HCT116 (cell line): ENCODE results near the gene MMADHC. TPM values are rescaled to one million over a fixed set of nuclear protein-coding genes. Genes with fewer than 3 reads are reported as not detected.

Experiments
- ATAC-seq: fragments of 200-7000 bp; cut with Tn5 transposase; 2 replicates; pipeline ENCODE4 v1.9.1; 2020; ENCODE audit warnings: mild to moderate bottlenecking, moderate library complexity
- BruUV-seq: library from RNA; stranded (reverse); fragments of 400-500 nt; replicated peaks from 2 replicates; lab custom pipeline; 2021; lab: Mats Ljungman, UMichigan
- CTCF ChIA-PET: fragments of 300-600 bp; sonication (Branson Sonifier 250); formaldehyde crosslinking; loops from one replicate; lab custom pipeline; 2021; ENCODE audit warnings: antibody characterized with exemption; lab: Charles Lee
- POLR2A ChIA-PET: fragments of 300-600, 350-600 bp; sonication (Branson Sonifier 250); formaldehyde crosslinking; loops from one replicate; lab custom pipeline; 2021; ENCODE audit warnings: antibody characterized with exemption; lab: Charles Lee
- RAD21 ChIA-PET, 2 experiments: fragments of 300-600 bp; sonication (Branson Sonifier 250); formaldehyde crosslinking; loops; one replicate each; lab custom pipeline; 2023; ENCODE audit warnings: low total read pairs in 2 of 2; ENCODE audit not compliant: uncharacterized antibody in 2 of 2, unreplicated experiment in 2 of 2, low non-redundant PET in 1 of 2; lab: Charles Lee
- DNase-seq: peaks from one replicate; pipeline ENCODE4 v3.0.0-alpha.2; 2010; ENCODE audit warnings: low read depth, low spot score
- H2AFZ ChIP-seq: fragments of 200-600 bp; shearing (Covaris generic), sonication (generic); 2 replicates; pipeline ENCODE4 v1.6.1; 2017; ENCODE audit warnings: low read depth, mixed run types, mixed read lengths, antibody characterized with exemption, low read length; ENCODE audit not compliant: poor library complexity, severe bottlenecking
- H3K27ac ChIP-seq: 2 replicates; pipeline ENCODE4 v1.5.1; 2012; ENCODE audit warnings: low read depth, low read length
- H3K27me3 ChIP-seq: fragments of 200-600 bp; sonication (generic); 2 replicates; pipeline ENCODE4 v1.6.1; 2016; ENCODE audit warnings: mixed run types, low read length, mixed read lengths; ENCODE audit not compliant: insufficient read depth
- H3K36me3 ChIP-seq, 2 experiments: fragments of 200-500 bp in 1 of 2; fragments of 200-600 bp in 1 of 2; sonication (Bioruptor generic) in 1 of 2; sonication (generic) in 1 of 2; 2 replicates each; pipeline versions ENCODE4 v1.5.1 to v1.6.1; 2014 to 2016; ENCODE audit warnings: low read length in 2 of 2, inconsistent platforms in 1 of 2, mixed read lengths in 1 of 2, mixed run types in 1 of 2; ENCODE audit not compliant: insufficient read depth in 2 of 2, control insufficient read depth in 1 of 2
- H3K4me1 ChIP-seq, 2 experiments: fragments of 200-600 bp in 1 of 2; sonication (generic) in 1 of 2; 2 replicates each; pipeline versions ENCODE4 v1.5.1 to v1.6.1; 2012 to 2017; ENCODE audit warnings: low read length in 2 of 2, inconsistent platforms in 1 of 2, mild to moderate bottlenecking in 1 of 2, mixed read lengths in 1 of 2, mixed run types in 1 of 2, moderate library complexity in 1 of 2; ENCODE audit not compliant: insufficient read depth in 2 of 2, control insufficient read depth in 1 of 2
- H3K4me2 ChIP-seq: fragments of 200-600 bp; sonication (generic); 2 replicates; pipeline ENCODE4 v1.6.1; 2017; ENCODE audit warnings: mixed run types, low read length, mixed read lengths
- H3K4me3 ChIP-seq, 2 experiments: fragments of 200-600 bp in 1 of 2; sonication (generic) in 1 of 2; replicated peaks in 1 of 2; 2 replicates each; pipeline ENCODE4 v1.5.1; 2011 to 2016; ENCODE audit warnings: low read length in 2 of 2, control low read depth in 1 of 2, low read depth in 1 of 2, mild to moderate bottlenecking in 1 of 2, mixed read lengths in 1 of 2, mixed run types in 1 of 2
- H3K79me2 ChIP-seq: fragments of 200-600 bp; sonication (generic); 2 replicates; pipeline ENCODE4 v1.6.1; 2017; ENCODE audit warnings: mild to moderate bottlenecking, mixed run types, low read length, moderate library complexity, mixed read lengths; ENCODE audit not compliant: insufficient read depth
- H3K9ac ChIP-seq: fragments of 200-600 bp; sonication (generic); 2 replicates; pipeline ENCODE4 v1.6.1; 2016; ENCODE audit warnings: low read length, mixed read lengths
- H3K9me2 ChIP-seq: fragments of 200-600 bp; sonication (generic), shearing (Covaris generic); 2 replicates; pipeline ENCODE4 v1.6.1; 2017; ENCODE audit warnings: mixed run types, mild to moderate bottlenecking, moderate library complexity; ENCODE audit not compliant: insufficient read depth
- H3K9me3 ChIP-seq, 2 experiments: fragments of 200-500 bp in 1 of 2; fragments of 200-600 bp in 1 of 2; sonication (Bioruptor generic) in 1 of 2; sonication (generic) in 1 of 2; 2 replicates each; pipeline ENCODE4 v1.6.1; 2014 to 2017; ENCODE audit warnings: low read length in 2 of 2, mixed read lengths in 2 of 2, inconsistent platforms in 1 of 2, low read depth in 1 of 2, mild to moderate bottlenecking in 1 of 2, mixed run types in 1 of 2, moderate library complexity in 1 of 2; ENCODE audit not compliant: control insufficient read depth in 1 of 2, insufficient read depth in 1 of 2
- H4K20me1 ChIP-seq: fragments of 200-600 bp; sonication (generic), shearing (Covaris generic); 2 replicates; pipeline ENCODE4 v1.6.1; 2017; ENCODE audit warnings: mixed run types, mild to moderate bottlenecking, moderate library complexity; ENCODE audit not compliant: insufficient read depth
- CBX3 ChIP-seq: IDR thresholded peaks from 2 replicates; pipeline ENCODE4 v1.6.1; 2012; ENCODE audit warnings: low read depth
- CEBPB ChIP-seq: IDR thresholded peaks from 2 replicates; pipeline ENCODE4 v1.6.1; 2012; ENCODE audit warnings: low read depth
- CTCF ChIP-seq, 3 experiments: fragments of 200-600 bp in 1 of 3; sonication (generic) in 1 of 3; IDR thresholded peaks in 2 of 3; conservative IDR thresholded peaks in 1 of 3; 2 replicates each; pipeline ENCODE4 v1.5.1; 2012 to 2017; ENCODE audit warnings: low read depth in 2 of 3, low read length in 2 of 3, antibody characterized with exemption in 1 of 3, borderline replicate concordance in 1 of 3, control low read depth in 1 of 3, mild to moderate bottlenecking in 1 of 3, mixed read lengths in 1 of 3, mixed run types in 1 of 3, moderate library complexity in 1 of 3; ENCODE audit not compliant: insufficient read depth in 1 of 3
- EGR1 ChIP-seq: IDR thresholded peaks from 2 replicates; pipeline ENCODE4 v1.6.1; 2012; ENCODE audit warnings: low read depth
- ELF1 ChIP-seq: IDR thresholded peaks from 2 replicates; pipeline ENCODE4 v1.6.1; 2012; ENCODE audit warnings: low read depth, borderline replicate concordance
- EZH2phosphoT487 ChIP-seq: fragments of 200-600 bp; IDR thresholded peaks from 2 replicates; pipeline ENCODE4 v1.6.1; 2018; ENCODE audit warnings: antibody characterized with exemption, borderline replicate concordance
- FOSL1 ChIP-seq: IDR thresholded peaks from 2 replicates; pipeline ENCODE4 v1.6.1; 2012; ENCODE audit warnings: low read depth
- JUND ChIP-seq: IDR thresholded peaks from 2 replicates; pipeline ENCODE4 v1.6.1; 2012
- POLR2A ChIP-seq: IDR thresholded peaks from 2 replicates; pipeline ENCODE4 v1.7.0; 2011; ENCODE audit warnings: borderline replicate concordance; ENCODE audit not compliant: insufficient read depth, insufficient read length; ENCODE audit errors: extremely low read depth
- POLR2AphosphoS5 ChIP-seq: IDR thresholded peaks from 2 replicates; pipeline ENCODE4 v1.6.1; 2011; ENCODE audit warnings: mild to moderate bottlenecking, low read depth, low read length, moderate library complexity
- RAD21 ChIP-seq: IDR thresholded peaks from 2 replicates; pipeline ENCODE4 v1.6.1; 2012; ENCODE audit warnings: low read depth, mild to moderate bottlenecking
- SIN3A ChIP-seq: IDR thresholded peaks from 2 replicates; pipeline ENCODE4 v1.6.1; 2012; ENCODE audit warnings: low read depth
- SP1 ChIP-seq: IDR thresholded peaks from 2 replicates; pipeline ENCODE4 v1.6.1; 2012; ENCODE audit warnings: low read depth
- SRF ChIP-seq: IDR thresholded peaks from 2 replicates; pipeline ENCODE4 v1.6.1; 2012; ENCODE audit warnings: low read depth
- TCF7L2 ChIP-seq: IDR thresholded peaks from 2 replicates; pipeline ENCODE4 v1.7.0; 2011; ENCODE audit warnings: borderline replicate concordance, inconsistent platforms; ENCODE audit not compliant: insufficient read depth, insufficient read length; ENCODE audit errors: extremely low read depth
- ZFX ChIP-seq: fragments of 450-650 bp; IDR thresholded peaks from 2 replicates; pipeline ENCODE4 v1.6.1; 2017
- ZNF274 ChIP-seq: fragments of 200-500 bp; sonication (Bioruptor generic); IDR thresholded peaks from 2 replicates; pipeline ENCODE4 v1.6.1; 2014; ENCODE audit warnings: mild to moderate bottlenecking, low read depth, low read length, inconsistent platforms
- intact Hi-C: fragments of 100-400 bp; cut with micrococcal nuclease; formaldehyde crosslinking; loops from 2 replicates; pipeline ENCODE4 v1.10.0; 2022
- total RNA-seq: library from RNA; stranded (reverse); gene quantifications from one replicate; pipeline ENCODE4 v1.2.1, GENCODE V29; 2021; ENCODE audit not compliant: unreplicated experiment
- TF ChIP-seq, protein P1 (sequence below): IDR thresholded peaks from 2 replicates; pipeline ENCODE4 v1.6.1; 2012; ENCODE audit warnings: low read depth
- TF ChIP-seq, protein P2 (sequence below): IDR thresholded peaks from 2 replicates; pipeline ENCODE4 v1.6.1; 2012
- TF ChIP-seq, protein P3 (sequence below): IDR thresholded peaks from 2 replicates; pipeline ENCODE4 v1.6.1; 2011; ENCODE audit warnings: mild to moderate bottlenecking, low read length, moderate library complexity; ENCODE audit not compliant: insufficient replicate concordance; ENCODE audit errors: extremely low read depth

The MMADHC gene
- total RNA-seq, 1 experiment from 2014 or later: 135 TPM

- Histone ChIP-seq H3K9ac (peak overlapping the region; percentile 94), H3K4me2 (peak overlapping the region; percentile 81), H3K9me2 (no peaks in the 10 kb centered on the region), H3K4me3 (peak overlapping the region; percentile 90 to 93), H3K9me3 (no peaks in the 10 kb centered on the region), H3K27me3 (no peaks in the 10 kb centered on the region), H3K4me1 (peaks cover 0 to 15% of the 10 kb centered on the region in 2 experiments; a peak in 2 of 4 replicates), H4K20me1 (no peaks in the 10 kb centered on the region), H3K27ac (peak overlapping the region; percentile 91), H3K79me2 (peaks cover 53% of the 10 kb centered on the region), H2AFZ (no peak overlapping the region), H3K36me3 (peaks cover 12 to 14% of the 10 kb centered on the region in 2 experiments)
- BruUV-seq: no TSS peak
- ChIA-PET CTCF (interaction anchor here (1.1 kb wide), 1 partner anchor 1465 kb away, joined by 3 read pairs; no protein-coding TSS in a partner anchor), RAD21 (no interaction called here), POLR2A (interaction anchor here (0.6 to 1.2 kb wide), 2 partner anchors 21 to 1449 kb away, joined by 3 read pairs; no protein-coding TSS in a partner anchor)
- intact Hi-C loops: no loop called here
- TF ChIP-seq SIN3A (no peak), TCF7L2 (no peak), JUND (no peak), POLR2AphosphoS5 (no peak), POLR2A (no peak), CBX3 (no peak), SP1 (no peak; the same call in 1 of the 2 replicates), CEBPB (no peak), ELF1 (no peak), FOSL1 (no peak), EGR1 (no peak), SRF (no peak), ZNF274 (no peak), CTCF (IDR thresholded peaks at IDR 0.05 in 2 of 3, conservative IDR thresholded peaks at IDR 0.05 in 1 of 3; ENCODE audit: borderline replicate concordance in 1 of 3, insufficient read depth in 1 of 3, low read depth in 2 of 3, low read length in 2 of 3) (no peak), RAD21 (no peak), EZH2phosphoT487 (no peak), ZFX (no peak)
- TF ChIP-seq, protein P1, sequence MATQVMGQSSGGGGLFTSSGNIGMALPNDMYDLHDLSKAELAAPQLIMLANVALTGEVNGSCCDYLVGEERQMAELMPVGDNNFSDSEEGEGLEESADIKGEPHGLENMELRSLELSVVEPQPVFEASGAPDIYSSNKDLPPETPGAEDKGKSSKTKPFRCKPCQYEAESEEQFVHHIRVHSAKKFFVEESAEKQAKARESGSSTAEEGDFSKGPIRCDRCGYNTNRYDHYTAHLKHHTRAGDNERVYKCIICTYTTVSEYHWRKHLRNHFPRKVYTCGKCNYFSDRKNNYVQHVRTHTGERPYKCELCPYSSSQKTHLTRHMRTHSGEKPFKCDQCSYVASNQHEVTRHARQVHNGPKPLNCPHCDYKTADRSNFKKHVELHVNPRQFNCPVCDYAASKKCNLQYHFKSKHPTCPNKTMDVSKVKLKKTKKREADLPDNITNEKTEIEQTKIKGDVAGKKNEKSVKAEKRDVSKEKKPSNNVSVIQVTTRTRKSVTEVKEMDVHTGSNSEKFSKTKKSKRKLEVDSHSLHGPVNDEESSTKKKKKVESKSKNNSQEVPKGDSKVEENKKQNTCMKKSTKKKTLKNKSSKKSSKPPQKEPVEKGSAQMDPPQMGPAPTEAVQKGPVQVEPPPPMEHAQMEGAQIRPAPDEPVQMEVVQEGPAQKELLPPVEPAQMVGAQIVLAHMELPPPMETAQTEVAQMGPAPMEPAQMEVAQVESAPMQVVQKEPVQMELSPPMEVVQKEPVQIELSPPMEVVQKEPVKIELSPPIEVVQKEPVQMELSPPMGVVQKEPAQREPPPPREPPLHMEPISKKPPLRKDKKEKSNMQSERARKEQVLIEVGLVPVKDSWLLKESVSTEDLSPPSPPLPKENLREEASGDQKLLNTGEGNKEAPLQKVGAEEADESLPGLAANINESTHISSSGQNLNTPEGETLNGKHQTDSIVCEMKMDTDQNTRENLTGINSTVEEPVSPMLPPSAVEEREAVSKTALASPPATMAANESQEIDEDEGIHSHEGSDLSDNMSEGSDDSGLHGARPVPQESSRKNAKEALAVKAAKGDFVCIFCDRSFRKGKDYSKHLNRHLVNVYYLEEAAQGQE: no peak
- TF ChIP-seq, protein P2, sequence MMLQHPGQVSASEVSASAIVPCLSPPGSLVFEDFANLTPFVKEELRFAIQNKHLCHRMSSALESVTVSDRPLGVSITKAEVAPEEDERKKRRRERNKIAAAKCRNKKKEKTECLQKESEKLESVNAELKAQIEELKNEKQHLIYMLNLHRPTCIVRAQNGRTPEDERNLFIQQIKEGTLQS: no peak
- TF ChIP-seq, protein P3, sequence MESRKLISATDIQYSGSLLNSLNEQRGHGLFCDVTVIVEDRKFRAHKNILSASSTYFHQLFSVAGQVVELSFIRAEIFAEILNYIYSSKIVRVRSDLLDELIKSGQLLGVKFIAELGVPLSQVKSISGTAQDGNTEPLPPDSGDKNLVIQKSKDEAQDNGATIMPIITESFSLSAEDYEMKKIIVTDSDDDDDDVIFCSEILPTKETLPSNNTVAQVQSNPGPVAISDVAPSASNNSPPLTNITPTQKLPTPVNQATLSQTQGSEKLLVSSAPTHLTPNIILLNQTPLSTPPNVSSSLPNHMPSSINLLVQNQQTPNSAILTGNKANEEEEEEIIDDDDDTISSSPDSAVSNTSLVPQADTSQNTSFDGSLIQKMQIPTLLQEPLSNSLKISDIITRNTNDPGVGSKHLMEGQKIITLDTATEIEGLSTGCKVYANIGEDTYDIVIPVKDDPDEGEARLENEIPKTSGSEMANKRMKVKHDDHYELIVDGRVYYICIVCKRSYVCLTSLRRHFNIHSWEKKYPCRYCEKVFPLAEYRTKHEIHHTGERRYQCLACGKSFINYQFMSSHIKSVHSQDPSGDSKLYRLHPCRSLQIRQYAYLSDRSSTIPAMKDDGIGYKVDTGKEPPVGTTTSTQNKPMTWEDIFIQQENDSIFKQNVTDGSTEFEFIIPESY: no peak
- no peak for ATAC-seq
- no peak for DNase-seq
Measured at GRCh38 chr2:149586898-149587219, 716 bp downstream of the MMADHC start.
